IMR-90 (cell line): ENCODE data around the gene PYGL. TPM values are rescaled to one million over a fixed set of nuclear protein-coding genes. Genes with fewer than 3 reads are reported as not detected.

Experiments used
- ATAC-seq: fragments of 200-7000 bp; cut with Tn5 transposase; 2 replicates; pipeline ENCODE4 v1.9.1; 2020; ENCODE audit warnings: low read depth, mild to moderate bottlenecking, moderate library complexity
- BruUV-seq: library from RNA; stranded (reverse); fragments of 400-500 nt; replicated peaks from 2 replicates; lab custom pipeline; 2021; lab: Mats Ljungman, UMichigan
- CTCF ChIA-PET: fragments of 300-600 bp; formaldehyde crosslinking; extraction: SDS; loops from one replicate; lab custom pipeline; 2021; ENCODE audit warnings: antibody characterized with exemption; lab: Yijun Ruan, JAX
- POLR2A ChIA-PET: fragments of 300-600 bp; sonication (Branson Sonifier 250); formaldehyde crosslinking; loops from one replicate; lab custom pipeline; 2022; ENCODE audit warnings: antibody characterized with exemption; ENCODE audit not compliant: unreplicated experiment; lab: Charles Lee
- DNase-seq: peaks from one replicate; pipeline ENCODE4 v3.0.0; 2013
- H2AFZ ChIP-seq: replicated peaks from 2 replicates; pipeline ENCODE3; 2013; ENCODE audit warnings: low read length, mild to moderate bottlenecking; ENCODE audit not compliant: poor library complexity
- H2AK5ac ChIP-seq: 2 replicates; pipeline ENCODE4 v1.6.1; 2013; ENCODE audit warnings: low read depth, low read length, inconsistent platforms
- H2AK9ac ChIP-seq: replicated peaks from 2 replicates; pipeline ENCODE3; 2013; ENCODE audit warnings: mild to moderate bottlenecking, low read depth, low read length, moderate library complexity; ENCODE audit not compliant: poor library complexity
- H2BK120ac ChIP-seq: 2 replicates; pipeline ENCODE4 v1.6.1; 2013; ENCODE audit warnings: low read depth, low read length, inconsistent platforms
- H2BK15ac ChIP-seq: 3 replicates; pipeline ENCODE4 v1.6.1; 2013; ENCODE audit warnings: low read depth, low read length, inconsistent platforms
- H2BK20ac ChIP-seq: 2 replicates; pipeline ENCODE4 v1.6.1; 2013; ENCODE audit warnings: low read depth, mild to moderate bottlenecking, inconsistent platforms, low read length, moderate library complexity
- H2BK5ac ChIP-seq: 2 replicates; pipeline ENCODE4 v1.6.1; 2013; ENCODE audit warnings: mild to moderate bottlenecking, low read depth, low read length, inconsistent platforms; ENCODE audit not compliant: poor library complexity, severe bottlenecking
- H3K14ac ChIP-seq: replicated peaks from 2 replicates; pipeline ENCODE4 v1.6.1; 2013; ENCODE audit warnings: low read depth, low read length, inconsistent platforms
- H3K18ac ChIP-seq: 2 replicates; pipeline ENCODE4 v1.6.1; 2013; ENCODE audit warnings: low read depth, low read length, control low read depth
- H3K23ac ChIP-seq: 2 replicates; pipeline ENCODE4 v1.6.1; 2013; ENCODE audit warnings: low read depth, low read length, inconsistent platforms
- H3K27ac ChIP-seq: 2 replicates; pipeline ENCODE4 v1.5.1; 2013; ENCODE audit warnings: mild to moderate bottlenecking, control low read depth, low read length; ENCODE audit not compliant: insufficient read depth
- H3K27me3 ChIP-seq: 2 replicates; pipeline ENCODE4 v1.6.1; 2013; ENCODE audit warnings: low read length; ENCODE audit not compliant: control insufficient read depth, insufficient read depth
- H3K36me3 ChIP-seq: 2 replicates; pipeline ENCODE4 v1.6.1; 2013; ENCODE audit warnings: low read length, mixed read lengths; ENCODE audit not compliant: control insufficient read depth, insufficient read depth
- H3K4ac ChIP-seq: 2 replicates; pipeline ENCODE4 v1.6.1; 2013; ENCODE audit warnings: low read depth, low read length, inconsistent platforms
- H3K4me1 ChIP-seq: 2 replicates; pipeline ENCODE4 v1.6.1; 2013; ENCODE audit warnings: low read length, mixed read lengths; ENCODE audit not compliant: control insufficient read depth, insufficient read depth
- H3K4me2 ChIP-seq: 2 replicates; pipeline ENCODE4 v1.6.1; 2013; ENCODE audit warnings: low read depth, mild to moderate bottlenecking, control low read depth, low read length, moderate library complexity
- H3K4me3 ChIP-seq: 2 replicates; pipeline ENCODE4 v1.5.1; 2013; ENCODE audit warnings: low read depth, mild to moderate bottlenecking, control low read depth, low read length, moderate library complexity; ENCODE audit not compliant: insufficient read depth
- H3K56ac ChIP-seq: 2 replicates; pipeline ENCODE4 v1.6.1; 2013; ENCODE audit warnings: low read length, inconsistent platforms; ENCODE audit not compliant: insufficient read depth; ENCODE audit errors: extremely low read depth
- H3K79me1 ChIP-seq, 2 experiments: 2 replicates each; pipeline ENCODE4 v1.6.1; 2013; ENCODE audit warnings: low read length in 2 of 2, inconsistent platforms in 1 of 2, low read depth in 1 of 2
- H3K9ac ChIP-seq: 2 replicates; pipeline ENCODE4 v1.6.1; 2013; ENCODE audit warnings: low read depth, low read length, control low read depth
- H3K9me1 ChIP-seq: 2 replicates; pipeline ENCODE4 v1.6.1; 2013; ENCODE audit warnings: low read length, inconsistent platforms; ENCODE audit not compliant: insufficient read depth
- H3K9me3 ChIP-seq: 2 replicates; pipeline ENCODE4 v1.6.1; 2013; ENCODE audit warnings: low read length; ENCODE audit not compliant: control insufficient read depth, insufficient read depth
- H4K20me1 ChIP-seq: 2 replicates; pipeline ENCODE4 v1.6.1; 2013; ENCODE audit warnings: low read length, inconsistent platforms; ENCODE audit not compliant: insufficient read depth
- H4K5ac ChIP-seq: 2 replicates; pipeline ENCODE4 v1.6.1; 2013; ENCODE audit warnings: mild to moderate bottlenecking, low read depth, low read length, control low read depth
- H4K8ac ChIP-seq, 2 experiments: 2 replicates each; pipeline ENCODE4 v1.6.1; 2013; ENCODE audit warnings: low read depth in 2 of 2, low read length in 2 of 2, control low read depth in 1 of 2, inconsistent platforms in 1 of 2
- H4K91ac ChIP-seq: 2 replicates; pipeline ENCODE4 v1.6.1; 2013; ENCODE audit warnings: low read depth, low read length, inconsistent platforms; ENCODE audit not compliant: insufficient read depth
- BHLHE40 ChIP-seq: fragments of 150-350 bp; IDR thresholded peaks from 2 replicates; pipeline ENCODE4 v1.6.1; 2016; ENCODE audit warnings: mild to moderate bottlenecking, low read depth, low read length
- CEBPB ChIP-seq: IDR thresholded peaks from 2 replicates; pipeline ENCODE4 v1.6.1; 2012; ENCODE audit warnings: low read depth, low read length, improper control_type of control experiment
- CHD1 ChIP-seq: IDR thresholded peaks from 2 replicates; pipeline ENCODE4 v1.6.1; 2012; ENCODE audit warnings: low read depth, low read length, improper control_type of control experiment
- CTCF ChIP-seq: conservative IDR thresholded peaks from 2 replicates; pipeline ENCODE4 v1.5.1; 2012; ENCODE audit warnings: mild to moderate bottlenecking, low read depth, low read length, improper control_type of control experiment
- FOS ChIP-seq: fragments of 150-350 bp; IDR thresholded peaks from 2 replicates; pipeline ENCODE4 v1.6.1; 2016; ENCODE audit warnings: low read depth, low read length
- MAFK ChIP-seq: IDR thresholded peaks from 2 replicates; pipeline ENCODE4 v1.6.1; 2012; ENCODE audit warnings: low read depth, low read length, improper control_type of control experiment
- MAZ ChIP-seq: IDR thresholded peaks from 2 replicates; pipeline ENCODE4 v1.6.1; 2012; ENCODE audit warnings: low read depth, mild to moderate bottlenecking, low read length, improper control_type of control experiment, moderate library complexity, borderline replicate concordance
- MXI1 ChIP-seq: IDR thresholded peaks from 2 replicates; pipeline ENCODE4 v1.6.1; 2012; ENCODE audit warnings: low read depth, mild to moderate bottlenecking, low read length, moderate library complexity, borderline replicate concordance
- POLR2A ChIP-seq: IDR thresholded peaks from 2 replicates; pipeline ENCODE4 v1.6.1; 2012; ENCODE audit warnings: mild to moderate bottlenecking, low read depth, low read length
- RAD21 ChIP-seq: IDR thresholded peaks from 2 replicates; pipeline ENCODE4 v1.6.1; 2012; ENCODE audit warnings: low read length, improper control_type of control experiment
- RCOR1 ChIP-seq: IDR thresholded peaks from 2 replicates; pipeline ENCODE4 v1.6.1; 2012; ENCODE audit warnings: mild to moderate bottlenecking, low read length, improper control_type of control experiment; ENCODE audit not compliant: insufficient replicate concordance
- SMC3 ChIP-seq: fragments of 150-350 bp; IDR thresholded peaks from 2 replicates; pipeline ENCODE4 v1.6.1; 2016; ENCODE audit warnings: low read depth, mild to moderate bottlenecking, antibody characterized with exemption, low read length, moderate library complexity
- WGBS, 2 experiments: methylation state at CpG; one replicate each; pipeline versions ENCODE4 v1.1.5 to v1.1.7; 2013; ENCODE audit warnings: missing lambda C conversion rate in 2 of 2; ENCODE audit not compliant: insufficient read length in 1 of 2; ENCODE audit errors: extremely low coverage in 2 of 2; 5-methylcytosine and 5-hydroxymethylcytosine counted together
- dilution Hi-C: fragments of 300-500 bp; cut with HindIII; formaldehyde crosslinking; loops from one replicate; pipeline ENCODE4 v1.14.3; 2018; ENCODE audit warnings: low sequenced_read_pairs; ENCODE audit not compliant: unreplicated experiment
- in situ Hi-C: fragments of 300-500 bp; cut with MboI; formaldehyde crosslinking; loops from 3 replicates; pipeline ENCODE4 v1.14.3; 2019; ENCODE audit warnings: low sequenced_read_pairs, inconsistent platforms, mixed read lengths
- intact Hi-C: fragments of 100-400 bp; cut with micrococcal nuclease; formaldehyde crosslinking; loops from 2 replicates; pipeline ENCODE4 v1.10.0; 2022
- polyA plus RNA-seq, 3 experiments: library from polyadenylated mRNA; depleted of rRNA; stranded (reverse); fragments of >200 nt; gene quantifications; 2 replicates each; pipeline ENCODE4 v1.2.3, GENCODE V29; 2012; ENCODE audit warnings: low replicate concordance in 1 of 3
- total RNA-seq: library from RNA; depleted of rRNA; stranded (reverse); fragments of >200 nt; gene quantifications from 2 replicates; pipeline ENCODE4 v1.2.3, GENCODE V29; 2012
- TF ChIP-seq, protein P1 (sequence below): fragments of 150-350 bp; IDR thresholded peaks from 2 replicates; pipeline ENCODE4 v1.6.1; 2016; ENCODE audit warnings: low read depth, mild to moderate bottlenecking, low read length, moderate library complexity, borderline replicate concordance
- TF ChIP-seq, protein P2 (sequence below): fragments of 150-350 bp; IDR thresholded peaks from 2 replicates; pipeline ENCODE4 v1.6.1; 2017; ENCODE audit warnings: mild to moderate bottlenecking, antibody characterized with exemption, low read length, low read depth

The PYGL gene
- total and polyA plus RNA-seq, 2 of the 4 experiments (the other 2 are of a cell fraction), result 52.3 to 70.4 TPM

DNA sequence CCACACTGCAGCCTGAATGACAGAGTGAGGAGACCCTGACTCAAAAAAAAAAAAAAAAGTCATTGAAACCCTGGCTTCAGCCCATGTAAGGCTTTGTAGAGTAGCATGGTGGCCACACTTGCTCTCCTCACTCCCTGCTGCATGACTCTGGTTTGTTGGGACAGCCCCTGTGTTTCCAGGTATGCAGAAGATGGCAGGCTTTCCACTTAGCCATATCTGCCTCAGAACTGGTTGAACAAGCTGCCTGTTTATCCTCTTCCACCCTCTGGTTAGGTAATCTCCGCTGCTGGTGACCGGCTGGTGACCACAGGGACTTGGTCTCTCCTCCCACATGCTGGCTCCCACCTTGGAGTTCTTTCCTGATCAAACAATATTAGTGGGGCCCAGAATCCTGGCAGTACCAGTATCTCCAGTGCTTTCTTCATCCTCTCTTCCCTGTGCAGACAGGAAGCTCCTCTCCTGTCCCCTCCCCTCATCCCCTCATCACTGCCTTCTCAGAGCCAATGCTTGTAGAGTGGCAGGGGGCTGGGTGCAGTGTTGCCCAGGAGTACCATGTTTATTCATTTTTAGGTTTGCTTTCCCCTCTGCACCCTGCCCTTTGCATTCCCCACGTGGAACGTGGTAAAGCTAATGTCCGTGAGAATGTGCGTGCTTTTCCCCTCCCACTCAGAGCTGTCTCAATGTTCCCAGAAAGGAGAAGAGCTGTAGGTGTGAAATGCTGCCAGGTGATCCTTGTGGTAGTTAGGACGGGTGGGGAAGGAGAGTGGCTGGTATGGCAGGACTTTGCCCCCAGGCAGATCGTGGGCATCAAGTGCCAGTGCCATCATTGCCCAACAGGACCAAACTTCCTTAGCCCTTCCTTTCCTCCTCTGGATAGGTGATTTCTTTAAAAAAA lies 61.1 kb downstream of the PYGL start:
- Histone ChIP-seq H3K56ac (no peak overlapping the region), H2AK9ac (no peak overlapping the region), H2AK5ac (no peak overlapping the region), H4K8ac (no peak overlapping the region), H2BK120ac (no peak overlapping the region), H3K27me3 (peaks cover 2% of the 10 kb centered on the region; the same call in 1 of the 2 replicates), H3K36me3 (no peaks in the 10 kb centered on the region), H4K5ac (no peak overlapping the region), H2BK5ac (no peak overlapping the region), H3K23ac (no peak overlapping the region), H3K4me2 (no peak overlapping the region), H3K79me1 (no peaks in the 10 kb centered on the region), H3K4me3 (no peak overlapping the region), H3K18ac (no peak overlapping the region), H2AFZ (peak overlapping the region; percentile 48), H4K20me1 (no peaks in the 10 kb centered on the region), H3K9me3 (no peaks in the 10 kb centered on the region), H3K4ac (no peak overlapping the region), H3K4me1 (peaks cover 2% of the 10 kb centered on the region; the same call in 1 of the 2 replicates), H3K14ac (no peak overlapping the region), H3K27ac (no peak overlapping the region), H3K9ac (no peak overlapping the region), H2BK20ac (no peak overlapping the region), H3K9me1 (0 out of 2 replicates have a peak, but pooled peaks cover 2% of the 10 kb centered on the region), H2BK15ac (no peak overlapping the region), H4K91ac (no peak overlapping the region)
- BruUV-seq, result no TSS peak
- in situ Hi-C loops, result no loop called here
- no peak for DNase-seq
- POLR2A ChIA-PET, result no interaction called here
- dilution Hi-C loops, result no loop called here
- no CpG with 5 or more reads among the region's 8 CpGs for WGBS, 2 experiments
- CTCF ChIA-PET, result interaction anchor here (1.3 kb wide), 1 partner anchor 26 kb away, joined by 3 read pairs; no protein-coding TSS in a partner anchor
- intact Hi-C loops, result no loop called here
- ATAC-seq, result no peak
- TF ChIP-seq RCOR1 (no peak), FOS (no peak), RAD21 (no peak), MXI1 (no peak), POLR2A (no peak), MAZ (no peak), CHD1 (no peak), MAFK (no peak), CEBPB (no peak), SMC3 (no peak), CTCF (no peak), BHLHE40 (no peak)
- TF ChIP-seq, protein P1, sequence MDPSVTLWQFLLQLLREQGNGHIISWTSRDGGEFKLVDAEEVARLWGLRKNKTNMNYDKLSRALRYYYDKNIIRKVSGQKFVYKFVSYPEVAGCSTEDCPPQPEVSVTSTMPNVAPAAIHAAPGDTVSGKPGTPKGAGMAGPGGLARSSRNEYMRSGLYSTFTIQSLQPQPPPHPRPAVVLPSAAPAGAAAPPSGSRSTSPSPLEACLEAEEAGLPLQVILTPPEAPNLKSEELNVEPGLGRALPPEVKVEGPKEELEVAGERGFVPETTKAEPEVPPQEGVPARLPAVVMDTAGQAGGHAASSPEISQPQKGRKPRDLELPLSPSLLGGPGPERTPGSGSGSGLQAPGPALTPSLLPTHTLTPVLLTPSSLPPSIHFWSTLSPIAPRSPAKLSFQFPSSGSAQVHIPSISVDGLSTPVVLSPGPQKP, result no peak
- TF ChIP-seq, protein P2, sequence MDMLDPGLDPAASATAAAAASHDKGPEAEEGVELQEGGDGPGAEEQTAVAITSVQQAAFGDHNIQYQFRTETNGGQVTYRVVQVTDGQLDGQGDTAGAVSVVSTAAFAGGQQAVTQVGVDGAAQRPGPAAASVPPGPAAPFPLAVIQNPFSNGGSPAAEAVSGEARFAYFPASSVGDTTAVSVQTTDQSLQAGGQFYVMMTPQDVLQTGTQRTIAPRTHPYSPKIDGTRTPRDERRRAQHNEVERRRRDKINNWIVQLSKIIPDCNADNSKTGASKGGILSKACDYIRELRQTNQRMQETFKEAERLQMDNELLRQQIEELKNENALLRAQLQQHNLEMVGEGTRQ, result no peak
